NCI-H82 treated with DMSO at 0.1 percent for 48 hours (cell line): ENCODE data around the gene TEX29.

Experiments used
- DNase-seq: peaks from one replicate; lab custom pipeline; 2025; ENCODE audit not compliant: unreplicated experiment; lab: John Stamatoyannopoulos, UW

Gene TEX29

GRCh38 chr13:111389621-111390521 is 69.4 kb downstream of the TEX29 start:
- no peak for DNase-seq

DNA sequence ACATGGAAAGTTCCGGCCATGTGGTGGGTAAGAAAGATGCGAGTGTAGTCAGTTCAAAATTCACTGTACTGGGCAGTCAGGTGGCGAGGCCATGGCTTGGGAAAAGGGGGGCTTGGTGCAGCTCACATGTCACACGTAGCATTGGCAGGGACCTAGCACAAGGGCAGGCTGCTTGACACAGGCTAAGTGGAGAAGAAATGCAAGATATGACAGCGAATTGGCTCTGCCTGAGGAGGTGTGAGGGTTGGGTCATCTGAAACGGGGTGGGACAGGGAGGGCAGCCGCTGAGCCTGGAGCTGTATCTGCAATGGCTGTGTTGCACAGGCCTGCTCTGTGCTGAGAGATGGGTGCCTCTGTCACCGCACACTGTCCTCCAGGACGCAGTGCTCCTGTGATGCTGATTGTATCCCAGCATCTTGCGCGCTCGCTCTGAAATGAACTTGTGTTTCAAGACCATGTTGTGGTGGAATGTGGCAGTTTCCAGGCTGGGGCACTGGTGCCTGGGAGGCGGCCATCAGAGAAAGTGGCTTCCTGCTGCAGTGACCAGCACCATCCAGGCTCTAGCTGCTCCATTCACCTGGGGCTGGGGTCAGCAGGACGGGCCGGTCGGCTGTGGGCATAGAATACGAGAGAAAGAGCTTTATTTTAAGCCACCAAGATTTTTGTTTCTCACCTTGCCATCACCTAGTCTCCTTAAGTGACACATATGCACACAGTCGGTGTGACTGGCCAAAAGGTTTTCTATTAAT is 70.3 kb downstream of the TEX29 start:
- no peak for DNase-seq

DNA sequence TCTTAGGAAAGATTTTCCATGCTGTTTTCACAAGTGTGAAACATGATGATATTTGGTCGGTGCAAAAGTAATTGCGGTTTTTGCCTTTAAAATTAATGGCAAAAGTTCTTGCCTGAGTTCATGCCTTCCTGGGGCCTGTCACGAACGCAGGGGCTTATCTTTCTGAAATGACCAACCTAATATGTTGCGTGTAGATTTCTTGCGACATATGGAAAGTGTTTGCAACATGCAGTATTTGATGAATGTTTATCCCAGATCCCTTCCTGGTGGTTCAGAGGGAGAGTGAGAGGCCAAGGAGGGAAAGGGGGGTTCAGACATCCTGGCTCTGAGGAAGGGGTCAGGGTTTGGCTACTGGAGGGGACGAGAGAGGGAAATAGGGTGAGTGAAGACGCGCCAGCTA is 72.0 kb downstream of the TEX29 start:
- no peak for DNase-seq

DNA sequence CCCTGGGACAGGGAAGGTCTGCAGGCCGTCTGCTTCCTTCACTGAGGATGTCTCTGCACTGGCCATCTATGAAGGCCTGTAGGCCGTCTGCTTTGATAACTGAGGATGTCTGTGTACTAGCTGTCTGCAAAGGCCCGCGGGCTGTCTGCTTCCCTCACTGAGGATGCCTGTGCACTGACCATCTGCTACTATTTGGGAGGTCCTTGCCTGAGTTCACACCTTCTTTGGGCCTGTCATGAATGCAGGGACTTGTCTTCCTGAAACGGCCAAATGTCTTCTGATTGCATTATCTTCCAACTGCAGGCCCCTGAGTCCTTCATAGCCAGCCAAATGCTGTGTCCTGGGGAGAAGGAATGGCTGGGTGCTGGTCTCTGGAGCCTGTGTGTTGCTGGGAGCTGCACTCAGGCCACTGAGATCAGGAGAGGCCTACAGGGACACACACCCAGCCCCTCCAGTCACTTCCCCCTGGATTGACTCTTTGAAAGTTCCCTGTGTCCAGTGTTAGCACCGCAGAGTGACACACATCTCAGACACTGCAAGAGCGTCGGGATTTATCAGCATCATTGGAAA is 72.9 kb downstream of the TEX29 start:
- no peak for DNase-seq
